CD4-positive, alpha-beta memory T cell (primary cell): ENCODE data around the gene GBA2. TPM values are rescaled to one million over a fixed set of nuclear protein-coding genes. Genes with fewer than 3 reads are reported as not detected.
A peak's percentile ranks its signal among the peaks of the same experiment; 100 is the strongest.

Experiments used
- CTCF ChIA-PET: fragments of 350-600 bp; sonication (Branson Sonifier 250); formaldehyde crosslinking; loops from one replicate; lab custom pipeline; 2021; ENCODE audit warnings: inconsistent platforms; ENCODE audit not compliant: partially characterized antibody; lab: Charles Lee
- POLR2A ChIA-PET: fragments of 350-600 bp; sonication (Branson Sonifier 250); formaldehyde crosslinking; loops from one replicate; lab custom pipeline; 2021; ENCODE audit not compliant: partially characterized antibody; lab: Charles Lee
- DNase-seq, 5 donors: peaks; one replicate each; pipeline versions ENCODE4 v3.0.0 to v3.0.0-alpha.2; 2020 to 2022; ENCODE audit warnings: mixed read lengths in 1 of 5
- H3K27ac ChIP-seq: one replicate; pipeline ENCODE4 v1.7.0; 2013; ENCODE audit warnings: low read depth, low read length
- H3K27me3 ChIP-seq: 2 replicates; pipeline ENCODE4 v1.7.0; 2013; ENCODE audit warnings: mild to moderate bottlenecking, low read length, moderate library complexity; ENCODE audit not compliant: insufficient read depth
- H3K36me3 ChIP-seq: 2 replicates; pipeline ENCODE4 v1.7.0; 2013; ENCODE audit warnings: mild to moderate bottlenecking, low read length, moderate library complexity; ENCODE audit not compliant: insufficient read depth
- H3K4me1 ChIP-seq: 2 replicates; pipeline ENCODE4 v1.7.0; 2013; ENCODE audit warnings: mild to moderate bottlenecking, low read length, moderate library complexity; ENCODE audit not compliant: insufficient read depth
- H3K4me3 ChIP-seq, 2 donors: one replicate each; pipeline ENCODE4 v1.7.0; 2013; ENCODE audit warnings: low read length in 2 of 2, mild to moderate bottlenecking in 1 of 2
- H3K9me3 ChIP-seq, 2 donors: one replicate each; pipeline ENCODE4 v1.7.0; 2013; ENCODE audit warnings: low read length in 2 of 2, control low read depth in 1 of 2; ENCODE audit not compliant: control insufficient read depth in 1 of 2
- H3K27ac Mint-ChIP-seq, 7 donors: one replicate each; pipeline ENCODE4 v1.8.0; 2020 to 2021; ENCODE audit warnings: mixed read lengths in 7 of 7, mild to moderate bottlenecking in 6 of 7, inconsistent platforms in 3 of 7, moderate library complexity in 3 of 7
- H3K27me3 Mint-ChIP-seq, 2 donors: one replicate each; pipeline ENCODE4 v1.8.0; 2020 to 2021; ENCODE audit warnings: mixed read lengths in 2 of 2
- H3K36me3 Mint-ChIP-seq, 2 donors: one replicate each; pipeline ENCODE4 v1.8.0; 2020 to 2021; ENCODE audit warnings: mixed read lengths in 2 of 2, inconsistent platforms in 1 of 2, mild to moderate bottlenecking in 1 of 2
- H3K4me1 Mint-ChIP-seq, 4 donors: one replicate each; pipeline ENCODE4 v1.8.0; 2020 to 2021; ENCODE audit warnings: mixed read lengths in 4 of 4, mild to moderate bottlenecking in 1 of 4
- H3K4me3 Mint-ChIP-seq, 8 donors: one replicate each; pipeline ENCODE4 v1.8.0; 2020 to 2021; ENCODE audit warnings: mixed read lengths in 8 of 8, mild to moderate bottlenecking in 7 of 8, moderate library complexity in 6 of 8, inconsistent platforms in 3 of 8
- H3K9me3 Mint-ChIP-seq, 8 donors: one replicate each; pipeline ENCODE4 v1.8.0; 2020 to 2021; ENCODE audit warnings: mixed read lengths in 8 of 8, mild to moderate bottlenecking in 5 of 8, inconsistent platforms in 3 of 8, moderate library complexity in 1 of 8
- intact Hi-C: fragments of 100-400 bp; cut with micrococcal nuclease; formaldehyde crosslinking; loops from one replicate; pipeline ENCODE4 v1.15.1; 2023
- polyA plus RNA-seq, 2 donors: library from polyadenylated mRNA; unstranded; fragments of 300-500 nt; fragmentation: Illumina TruSeq; gene quantifications; one replicate each; pipeline ENCODE4 v1.2.3, GENCODE V29; 2021
- total RNA-seq, 2 experiments: library from RNA; stranded (reverse); gene quantifications; one replicate each; pipeline ENCODE4 v1.2.3, GENCODE V29; 2021

Gene GBA2
- total RNA-seq (10 to 100 TPM; 61.1 to 66.3 TPM), polyA plus RNA-seq (10 to 100 TPM; 16.3 to 27.1 TPM)

- peak; percentile 50 to 71 (median 62) for DNase-seq
- intact Hi-C loops: loop anchor here (1.0 to 5.0 kb wide), 6 partner anchors 13 to 637 kb away; partner anchors contain the start of genes CCDC107, CREB3, RMRP and TLN1
- Histone ChIP-seq H3K4me3 (peak within 1 kb of the TSS; percentile 89 to 92), H3K27ac (peak within 1 kb of the TSS; percentile 82), H3K4me1 (peaks cover 45% of the 10 kb centered on the region), H3K27me3 (no peaks in the 10 kb centered on the region), H3K9me3 (no peaks in the 10 kb centered on the region), H3K36me3 (peaks cover 42% of the 10 kb centered on the region)
- H3K27me3 Mint-ChIP-seq: no peaks in the 10 kb centered on the region
- H3K4me3 Mint-ChIP-seq: peak within 1 kb of the TSS; percentile 92 to 97 (median 94)
- peaks cover 37 to 73% (median 51%) of the 10 kb centered on the region in 4 donors for H3K4me1 Mint-ChIP-seq
- CTCF ChIA-PET: interaction anchor here (0.8 to 6.6 kb wide), 16 partner anchors 8 to 145 kb away, joined by 3 to 209 read pairs (median 5); partner anchors contain the start of genes CCDC107, CREB3, RMRP and SPAG8
- peaks cover 33 to 59% of the 10 kb centered on the region in 2 donors for H3K36me3 Mint-ChIP-seq
- no peaks in the 10 kb centered on the region for H3K9me3 Mint-ChIP-seq
- peak within 1 kb of the TSS; percentile 87 to 97 (median 96) for H3K27ac Mint-ChIP-seq
- POLR2A ChIA-PET: interaction anchor here (0.8 to 8.1 kb wide), 15 partner anchors 8 to 739 kb away, joined by 3 to 179 read pairs (median 7); partner anchors contain the start of genes ARHGEF39, CCDC107, CREB3 and HINT2
Measured at GRCh38 chr9:35748858-35749514, at the start of gene GBA2, which contains the start of gene RGP1. GBA2 (minus strand) TSS chr9:35749228; CDS start chr9:35748704, 524 bp downstream. RGP1 (plus strand) TSS chr9:35749287; CDS start chr9:35749756, 469 bp downstream.

GRCh38 chr9:35797311-35798109 lies 48.5 kb upstream of the GBA2 start:
- Mint-ChIP-seq H3K27ac (peak overlapping the region in 4 of 7 donors; percentile 15 to 58 (median 44)), H3K4me3 (no peak overlapping the region), H3K36me3 (peaks cover 23 to 25% of the 10 kb centered on the region in 2 donors), H3K9me3 (no peaks in the 10 kb centered on the region), H3K27me3 (no peaks in the 10 kb centered on the region), H3K4me1 (peaks cover 5 to 12% (median 5%) of the 10 kb centered on the region in 4 donors)
- Histone ChIP-seq H3K36me3 (peaks cover 3% of the 10 kb centered on the region), H3K4me1 (no peaks in the 10 kb centered on the region), H3K4me3 (no peak overlapping the region), H3K27ac (no peak overlapping the region), H3K9me3 (no peaks in the 10 kb centered on the region), H3K27me3 (no peaks in the 10 kb centered on the region)
- ChIA-PET POLR2A (no interaction called here), CTCF (interaction anchor here (0.8 to 1.7 kb wide), 3 partner anchors 9 to 85 kb away, joined by 3 to 11 read pairs (median 4); no protein-coding TSS in a partner anchor)
- DNase-seq: no peak
- intact Hi-C loops: no loop called here

- ChIA-PET CTCF (interaction anchor here (0.9 to 1.6 kb wide), 2 partner anchors 31 to 86 kb away, joined by 3 to 11 read pairs; no protein-coding TSS in a partner anchor), POLR2A (no interaction called here)
- H3K27ac Mint-ChIP-seq: peak overlapping the region in 1 of 7 donors; percentile 71
- Histone ChIP-seq H3K36me3 (no peaks in the 10 kb centered on the region), H3K27me3 (no peaks in the 10 kb centered on the region), H3K4me3 (no peak overlapping the region), H3K9me3 (no peaks in the 10 kb centered on the region), H3K27ac (no peak overlapping the region), H3K4me1 (no peaks in the 10 kb centered on the region)
- no peaks in the 10 kb centered on the region for H3K27me3 Mint-ChIP-seq
- no peak overlapping the region for H3K4me3 Mint-ChIP-seq
- intact Hi-C loops: no loop called here
- no peak for DNase-seq
- H3K4me1 Mint-ChIP-seq: peaks cover 5 to 12% (median 5%) of the 10 kb centered on the region in 4 donors
- peaks cover 0 to under 1% (median 0%) of the 10 kb centered on the region in 8 donors for H3K9me3 Mint-ChIP-seq
- H3K36me3 Mint-ChIP-seq: peaks cover 10 to 12% of the 10 kb centered on the region in 2 donors
Measured at GRCh38 chr9:35795695-35796094, 46.7 kb upstream of the GBA2 start.

GRCh38 chr9:35793461-35793860 lies 44.4 kb upstream of the GBA2 start:
- no peak for DNase-seq
- peaks cover 5 to 15% of the 10 kb centered on the region in 2 donors for H3K36me3 Mint-ChIP-seq
- no peaks in the 10 kb centered on the region for H3K36me3 ChIP-seq
- no peak overlapping the region for H3K4me3 ChIP-seq
- H3K27ac ChIP-seq: no peak overlapping the region
- H3K27ac Mint-ChIP-seq: peak overlapping the region in 3 of 7 donors; percentile 42 to 71 (median 64)
- H3K4me3 Mint-ChIP-seq: no peak overlapping the region
- H3K9me3 Mint-ChIP-seq: peaks cover 0 to 3% (median 0%) of the 10 kb centered on the region in 8 donors
- H3K27me3 ChIP-seq: no peaks in the 10 kb centered on the region
- POLR2A ChIA-PET: no interaction called here
- no peaks in the 10 kb centered on the region for H3K4me1 ChIP-seq
- no peaks in the 10 kb centered on the region for H3K9me3 ChIP-seq
- intact Hi-C loops: no loop called here
- H3K4me1 Mint-ChIP-seq: peaks cover 7 to 12% (median 8%) of the 10 kb centered on the region in 4 donors
- no peaks in the 10 kb centered on the region for H3K27me3 Mint-ChIP-seq
- CTCF ChIA-PET: interaction anchor here (0.6 to 1.7 kb wide), 5 partner anchors 33 to 135 kb away, joined by 3 to 6 read pairs (median 4); partner anchors contain the start of genes CCDC107 and RMRP

- no peak overlapping the region for H3K27ac ChIP-seq
- no peak overlapping the region for H3K4me3 ChIP-seq
- ChIA-PET POLR2A (no interaction called here), CTCF (interaction anchor here (0.6 to 1.8 kb wide), 7 partner anchors 34 to 135 kb away, joined by 3 to 10 read pairs (median 4); partner anchors contain the start of genes CCDC107 and RMRP)
- DNase-seq: no peak
- H3K9me3 Mint-ChIP-seq: peaks cover 0 to 3% (median 0%) of the 10 kb centered on the region in 8 donors
- peak overlapping the region in 2 of 7 donors; percentile 16 to 37 for H3K27ac Mint-ChIP-seq
- intact Hi-C loops: no loop called here
- no peaks in the 10 kb centered on the region for H3K27me3 Mint-ChIP-seq
- no peaks in the 10 kb centered on the region for H3K27me3 ChIP-seq
- H3K4me1 Mint-ChIP-seq: peaks cover 7 to 12% (median 8%) of the 10 kb centered on the region in 4 donors
- H3K4me3 Mint-ChIP-seq: peak overlapping the region in 1 of 8 donors; percentile 22
- H3K36me3 Mint-ChIP-seq: peaks cover 7 to 17% of the 10 kb centered on the region in 2 donors
- H3K4me1 ChIP-seq: no peaks in the 10 kb centered on the region
- H3K9me3 ChIP-seq: no peaks in the 10 kb centered on the region
- peaks cover 1% of the 10 kb centered on the region for H3K36me3 ChIP-seq
Measured at GRCh38 chr9:35792826-35793225, 43.8 kb upstream of the GBA2 start.

- Histone ChIP-seq H3K27me3 (no peaks in the 10 kb centered on the region), H3K4me1 (no peaks in the 10 kb centered on the region), H3K4me3 (no peak overlapping the region), H3K36me3 (peaks cover 6% of the 10 kb centered on the region), H3K9me3 (no peaks in the 10 kb centered on the region), H3K27ac (no peak overlapping the region)
- Mint-ChIP-seq H3K27me3 (no peaks in the 10 kb centered on the region), H3K9me3 (peaks cover 0 to 3% (median 0%) of the 10 kb centered on the region in 8 donors), H3K4me3 (peak overlapping the region in 1 of 8 donors; percentile 22), H3K27ac (no peak overlapping the region), H3K4me1 (peaks cover 7 to 12% (median 8%) of the 10 kb centered on the region in 4 donors), H3K36me3 (peaks cover 13 to 22% of the 10 kb centered on the region in 2 donors)
- intact Hi-C loops: no loop called here
- ChIA-PET CTCF (interaction anchor here (1.0 to 1.8 kb wide), 5 partner anchors 34 to 134 kb away, joined by 3 to 10 read pairs (median 4); partner anchors contain the start of genes CCDC107 and RMRP), POLR2A (no interaction called here)
- DNase-seq: no peak
Measured at GRCh38 chr9:35792024-35792813, 43.2 kb upstream of the GBA2 start.
